HTR-8/SVneo (cell line): ENCODE data around the gene RHCE.
"Not testable (repeated sequence)": the region's sequence is repeated elsewhere in the genome, so short reads cannot be mapped to it uniquely, and the experiment has no call there.

Source experiments
- DNase-seq: peaks from one replicate; pipeline ENCODE4 v3.0.0; 2011; ENCODE audit warnings: low spot score, mixed read lengths; ENCODE audit not compliant: insufficient read length
- FAIRE-seq: peaks from 2 replicates; lab custom pipeline; 2011; peaks lifted over from hg19 to GRCh38; lab: Jason Lieb, UNC

The RHCE gene

GRCh38 chr1:25356441-25356840, 64.2 kb downstream of the RHCE start:
- no peak for DNase-seq
- FAIRE-seq: no peak

DNA sequence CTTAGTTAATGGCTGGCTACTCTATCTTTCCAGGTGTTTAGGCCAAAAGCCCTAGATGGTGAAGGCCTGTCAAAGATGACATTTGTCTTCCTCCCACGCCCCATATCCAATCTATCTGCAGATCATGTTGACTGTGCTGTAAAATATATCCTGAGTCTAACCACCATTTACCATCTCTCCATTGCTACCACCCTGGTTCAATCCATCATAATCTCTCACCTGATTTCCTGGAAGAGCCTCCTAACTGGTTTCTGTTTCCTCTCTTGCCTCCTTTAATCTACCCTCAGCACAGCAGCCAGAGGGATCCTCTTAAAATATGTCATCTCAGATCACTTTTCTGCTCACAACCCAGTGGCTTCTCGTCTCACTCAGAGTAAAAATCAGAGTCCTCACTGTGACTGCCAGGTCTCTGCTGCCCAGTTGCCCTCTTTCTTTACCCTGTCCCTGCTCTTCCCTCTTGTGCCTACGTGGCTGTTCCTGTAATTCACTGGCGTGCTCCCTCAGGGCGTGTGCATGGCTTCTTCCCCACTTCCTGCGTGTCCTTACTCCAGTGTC, 64.7 kb downstream of the RHCE start:
- FAIRE-seq: no peak
- DNase-seq: no peak

DNA sequence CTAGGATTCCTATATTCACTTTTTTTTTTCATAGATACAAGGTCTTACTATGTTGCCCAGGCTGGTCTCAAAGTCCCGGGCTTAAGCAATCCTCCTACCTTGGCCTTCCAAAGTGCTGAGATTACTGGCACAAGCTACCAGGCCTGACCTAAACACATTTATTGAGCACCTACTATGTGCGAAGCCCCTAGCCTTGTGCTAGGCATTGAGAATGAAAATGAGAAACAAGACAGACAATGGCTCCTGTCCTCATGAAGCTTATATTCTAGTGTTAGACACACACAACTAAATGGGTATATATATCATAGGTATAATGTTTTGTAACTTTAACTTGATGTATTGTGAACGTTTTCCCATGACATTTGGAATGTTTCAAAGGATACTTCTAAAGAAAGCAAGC, 71.0 kb downstream of the RHCE start:
- no peak for FAIRE-seq
- DNase-seq: no peak

GRCh38 chr1:25347556-25347955, 73.1 kb downstream of the RHCE start:
- no peak for FAIRE-seq
- no peak for DNase-seq

GRCh38 chr1:25343872-25344271, 76.8 kb downstream of the RHCE start:
- peak; percentile 38 for FAIRE-seq

DNA sequence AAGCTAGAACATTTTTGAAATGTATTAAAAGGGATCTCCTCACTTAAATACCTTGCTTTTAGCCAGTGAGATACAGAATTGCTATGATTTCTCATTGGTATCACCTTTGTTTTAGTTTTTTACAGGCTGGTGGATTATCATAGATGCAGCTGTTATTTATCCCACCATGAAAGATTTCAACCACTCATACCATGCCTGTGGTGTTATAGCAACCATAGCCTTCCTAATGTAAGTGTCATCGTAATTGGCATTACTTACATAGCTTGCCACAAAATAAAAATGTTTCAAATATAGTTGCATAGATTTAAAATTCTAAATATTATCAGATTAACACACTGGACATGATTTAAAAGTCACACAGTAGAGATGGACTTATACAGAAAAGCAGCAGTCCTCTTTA, 77.8 kb downstream of the RHCE start:
- no peak for FAIRE-seq
- no peak for DNase-seq

More at GRCh38 chr1:25343872-25344271, 76.8 kb downstream of the RHCE start:
- DNase-seq: peak; percentile 20

GRCh38 chr1:25341746-25342145, 78.9 kb downstream of the RHCE start:
- FAIRE-seq (no peak), DNase-seq (no peak)

DNA sequence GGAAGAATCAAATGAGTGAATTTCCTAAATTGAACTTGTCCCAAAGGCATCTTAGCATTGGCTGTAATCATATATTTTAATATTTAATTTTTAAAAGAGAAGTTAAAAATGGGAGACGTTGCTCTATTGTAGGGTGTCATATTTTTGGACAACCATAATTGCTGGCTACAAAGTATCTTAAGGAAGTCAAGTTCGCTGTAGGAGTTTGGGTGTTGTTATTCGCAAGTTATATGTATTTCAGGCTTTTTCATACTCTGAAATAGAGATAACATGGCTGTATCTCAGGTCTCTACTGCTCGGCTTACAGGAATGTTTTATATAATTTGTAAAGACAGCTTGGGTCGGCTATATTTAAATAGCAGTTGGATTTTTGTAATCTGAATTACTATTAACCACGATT, 81.6 kb downstream of the RHCE start:
- DNase-seq (no peak), FAIRE-seq (no peak)

DNA sequence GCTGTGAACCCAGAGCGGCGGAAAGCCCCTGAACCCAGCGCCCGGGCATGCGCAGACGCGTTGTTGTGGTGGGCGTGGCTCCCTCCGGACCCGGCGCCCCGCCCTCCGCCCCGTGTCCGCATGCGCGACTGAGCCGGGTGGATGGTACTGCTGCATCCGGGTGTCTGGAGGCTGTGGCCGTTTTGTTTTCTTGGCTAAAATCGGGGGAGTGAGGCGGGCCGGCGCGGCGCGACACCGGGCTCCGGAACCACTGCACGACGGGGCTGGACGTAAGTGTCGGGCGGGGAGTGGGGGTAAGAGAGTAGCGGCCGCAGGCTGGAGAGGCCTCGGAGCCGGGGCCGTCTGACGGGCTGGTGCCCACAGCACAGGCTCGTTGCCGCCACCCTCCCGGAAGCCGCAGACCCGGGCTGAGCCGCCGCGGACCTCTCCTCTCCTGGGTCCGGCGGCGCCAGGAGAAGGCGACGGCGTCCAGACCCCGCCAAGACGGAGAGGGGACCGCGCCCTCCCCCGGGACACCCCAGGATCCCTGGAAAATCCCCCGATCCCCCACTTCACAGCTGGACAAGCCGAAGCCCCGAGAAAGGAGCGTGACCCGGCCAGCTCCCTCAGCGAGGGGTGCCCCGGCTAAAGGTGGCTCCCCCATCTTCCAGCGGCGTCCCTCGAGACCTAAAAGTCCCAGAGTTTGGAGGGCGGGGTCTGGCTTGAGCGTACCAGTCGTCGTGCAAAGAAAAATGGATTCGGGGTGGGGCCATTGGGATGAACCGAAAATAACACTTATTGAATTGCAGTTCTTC, 82.2 kb downstream of the RHCE start, which contains the start of gene TMEM50A:
TSS of gene TMEM50A (plus strand) at position 147 of the 794 bp plus-strand sequence. CDS start 2,153 bp downstream, outside the sequence.
- FAIRE-seq: peak; percentile 98
- peak; percentile 78 for DNase-seq

- DNase-seq, FAIRE-seq: not testable (repeated sequence)
Observed at GRCh38 chr1:25337483-25338187, 83.0 kb downstream of the RHCE start.

DNA sequence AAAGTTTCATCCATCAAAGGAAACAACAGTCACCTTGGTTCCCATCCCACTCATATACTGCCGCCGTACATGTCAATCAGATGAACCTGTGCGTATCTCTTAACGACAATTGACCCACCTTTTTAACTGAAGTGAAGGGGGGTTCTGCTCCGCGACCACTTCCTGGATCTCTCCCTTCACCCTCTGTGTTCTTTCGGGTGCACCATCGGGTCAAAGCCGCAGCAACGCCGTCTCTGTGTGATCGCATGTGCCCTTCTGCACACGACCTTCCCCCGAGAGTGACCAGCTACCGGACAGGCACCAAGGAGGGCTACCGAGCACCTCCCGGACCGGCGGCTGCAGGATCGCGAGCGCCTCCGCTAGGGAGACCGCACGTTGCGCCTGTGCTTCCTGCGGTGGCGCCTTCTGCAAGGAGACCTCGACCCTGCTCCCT, 83.7 kb downstream of the RHCE start:
- not testable (repeated sequence) for DNase-seq
- peak; percentile 54 for FAIRE-seq

GRCh38 chr1:25329950-25330349, 90.7 kb downstream of the RHCE start:
- DNase-seq: peak; percentile 15
- not testable (repeated sequence) for FAIRE-seq

GRCh38 chr1:25329336-25329735, 91.3 kb downstream of the RHCE start:
- FAIRE-seq, DNase-seq: not testable (repeated sequence)

GRCh38 chr1:25328791-25329185, 91.8 kb downstream of the RHCE start:
- DNase-seq, FAIRE-seq: not testable (repeated sequence)

DNA sequence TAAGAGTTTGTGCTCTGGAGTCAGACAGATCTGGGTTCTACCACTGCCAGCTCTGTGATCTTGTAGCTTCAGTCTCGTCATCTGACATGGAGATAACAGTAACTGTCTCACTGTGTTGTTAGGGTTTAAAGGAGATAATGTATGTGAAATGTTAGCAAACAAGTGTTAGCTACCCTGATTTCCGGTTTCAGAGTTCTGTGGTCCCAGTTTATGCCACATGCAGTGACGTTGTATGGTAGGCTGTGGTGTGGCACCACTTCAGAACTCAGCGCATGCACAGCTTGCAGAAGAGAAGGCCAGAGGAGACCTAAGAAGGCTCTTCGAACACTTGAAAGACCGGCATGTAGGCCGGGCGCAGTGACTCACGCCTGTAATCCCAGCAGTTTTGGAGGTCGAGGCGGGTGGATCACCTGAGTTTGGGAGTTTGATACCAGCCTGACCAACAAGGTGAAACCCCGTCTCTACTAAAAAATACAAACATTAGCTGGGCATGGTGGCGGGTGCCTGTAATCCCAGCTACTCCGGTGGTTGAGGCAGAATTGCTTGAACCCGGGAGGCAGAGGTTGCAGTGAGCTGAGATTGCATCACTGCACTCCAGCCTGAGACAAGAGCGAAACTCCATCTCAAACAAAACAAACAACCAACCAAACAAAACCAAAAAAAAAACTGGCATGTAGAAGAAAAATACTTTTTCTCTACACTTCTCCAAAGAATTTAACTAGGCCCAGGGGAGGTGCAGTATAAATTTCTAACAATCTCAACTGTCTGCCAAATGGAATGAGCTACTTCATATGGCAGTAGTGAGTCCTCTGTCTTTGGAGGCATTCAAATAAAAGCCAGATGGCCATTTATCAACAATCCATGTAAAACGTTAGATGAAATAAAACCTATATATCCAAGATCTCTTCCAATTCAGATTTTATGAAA, 92.5 kb downstream of the RHCE start:
- not testable (repeated sequence) for DNase-seq, FAIRE-seq

DNA sequence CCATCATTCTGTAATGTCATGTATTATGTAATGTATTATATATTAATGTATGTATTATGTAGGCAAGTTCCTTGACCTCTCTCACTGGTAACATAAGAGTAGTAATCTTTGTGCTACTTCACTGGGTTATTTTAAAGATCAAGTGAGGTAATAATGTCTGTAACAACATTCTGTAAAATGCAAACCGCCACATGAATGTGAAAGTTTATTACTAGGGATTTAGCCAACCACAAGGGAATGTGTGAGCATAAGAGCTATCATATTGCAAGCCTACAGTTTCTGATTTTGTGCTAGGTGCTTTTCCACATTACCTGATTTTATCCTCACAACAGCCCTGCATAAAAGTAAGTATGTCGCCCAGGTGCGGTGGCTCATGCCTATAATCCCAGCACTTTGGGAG, 96.2 kb downstream of the RHCE start:
- FAIRE-seq, DNase-seq: not testable (repeated sequence)

DNA sequence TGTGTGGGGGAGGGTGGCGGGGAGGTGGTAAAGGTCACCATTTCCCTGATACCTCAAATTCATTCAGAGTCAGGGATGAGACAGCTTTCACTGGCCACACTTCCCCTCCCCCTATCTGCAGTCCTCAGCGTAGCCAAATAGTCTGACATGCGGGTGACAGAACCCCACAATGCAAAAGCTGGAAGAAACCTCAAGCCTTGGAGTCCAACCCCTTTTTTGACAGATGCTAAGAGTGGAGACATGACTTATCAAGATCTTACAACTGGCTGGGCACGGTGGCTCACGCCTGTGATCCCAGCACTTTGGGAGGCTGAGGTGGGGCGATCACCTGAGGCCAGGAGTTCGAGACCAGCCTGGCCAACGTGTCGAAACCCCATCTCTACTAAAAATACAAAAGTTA, 98.5 kb downstream of the RHCE start:
- DNase-seq, FAIRE-seq: not testable (repeated sequence)

DNA sequence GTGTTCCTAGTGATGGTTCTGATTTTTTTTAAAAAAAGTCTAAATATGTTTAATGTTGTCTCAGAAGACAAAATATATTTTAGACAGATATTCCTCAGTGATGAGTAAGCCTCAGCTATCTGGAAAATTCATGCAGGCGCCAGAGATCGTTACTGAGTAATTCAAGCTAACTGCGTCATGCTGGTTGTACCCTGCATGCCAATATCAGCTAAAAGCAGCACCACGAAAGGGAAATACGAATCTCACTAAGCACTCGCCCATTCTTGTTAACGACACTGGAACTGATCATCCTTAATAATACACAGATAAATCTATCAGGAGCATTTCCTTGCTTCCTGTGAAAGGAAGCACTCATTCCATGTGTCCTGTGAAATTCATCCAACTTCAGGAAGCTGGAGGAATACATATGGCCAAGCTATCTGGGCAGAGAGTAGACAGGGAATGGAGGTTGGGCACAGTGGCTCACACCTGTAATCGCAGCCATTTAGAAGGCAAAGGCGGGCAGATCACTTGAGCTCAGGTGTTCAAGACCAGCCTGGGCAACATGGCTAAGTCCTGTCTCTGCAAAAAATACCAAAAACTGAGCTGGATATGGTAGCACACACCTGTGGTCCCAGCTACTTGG, 100.2 kb downstream of the RHCE start:
- DNase-seq: peak; percentile 41
- peak; percentile 90 for FAIRE-seq

DNA sequence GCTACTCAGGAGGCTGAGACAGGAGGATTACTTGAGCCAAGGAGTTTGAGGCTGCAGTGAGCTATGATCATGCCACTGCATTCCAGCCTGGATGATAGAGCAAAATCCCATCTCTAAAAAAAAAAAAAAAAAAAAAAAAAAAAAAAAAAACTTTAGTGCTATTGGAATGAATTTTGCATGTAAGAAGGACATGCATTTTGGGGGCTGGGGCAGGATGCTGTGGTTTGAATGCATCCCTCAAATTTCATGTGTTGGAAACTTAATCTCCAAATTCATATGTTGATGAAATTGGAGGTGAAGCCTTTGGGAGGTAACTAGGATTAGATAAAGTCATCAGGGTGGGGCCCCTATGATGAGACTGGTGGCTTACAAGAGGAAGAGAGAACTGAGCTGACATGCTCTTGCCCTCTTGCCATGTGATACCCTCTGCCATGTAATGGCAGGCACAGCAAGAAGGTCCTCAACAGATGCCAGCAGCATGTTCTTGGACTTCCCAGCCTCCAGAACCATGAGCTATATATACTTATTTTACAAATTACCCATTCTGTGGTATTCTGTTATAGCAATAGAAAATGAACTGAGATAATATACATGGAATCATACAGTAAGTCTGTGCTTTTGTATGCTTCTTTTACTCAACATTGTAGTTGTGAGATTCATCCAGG, 107.7 kb downstream of the RHCE start:
- not testable (repeated sequence) for DNase-seq, FAIRE-seq
